GM12801 (cell line): ENCODE data around the gene ESF1.

Experiments used
- CTCF ChIP-seq: IDR thresholded peaks from one replicate; pipeline ENCODE4 v1.5.1; 2011; ENCODE audit warnings: control low read depth; ENCODE audit not compliant: insufficient read length; ENCODE audit errors: extremely low read depth

The ESF1 gene

GRCh38 chr20:13671512-13671911 lies 113.2 kb downstream of the ESF1 start:
- no peak for TF ChIP-seq CTCF

- TF ChIP-seq CTCF: no peak
These were observed 114.6 kb downstream of the ESF1 start for GRCh38 chr20:13670160-13670559.

GRCh38 chr20:13665709-13666395 lies 118.9 kb downstream of the ESF1 start:
- TF ChIP-seq CTCF: no peak
